Measurements from ENCODE around the gene C1orf167.

The C1orf167 gene

GRCh38 chr1:11761988-11762406, at the start of gene C1orf167:
C1orf167 (plus strand) TSS chr1:11762193; CDS start chr1:11764401, 2,208 bp downstream.
- no peak for DNase-seq

GRCh38 chr1:11712285-11712684, 49.7 kb upstream of the C1orf167 start:
- no peak for DNase-seq

GRCh38 chr1:11713095-11713494, 48.9 kb upstream of the C1orf167 start:
- DNase-seq, result no peak

GRCh38 chr1:11714831-11715575, 47.0 kb upstream of the C1orf167 start:
- no peak for DNase-seq

- DNase-seq, result peak; percentile 85
Observed at GRCh38 chr1:11719313-11720032, 42.5 kb upstream of the C1orf167 start.

GRCh38 chr1:11720033-11720376, 42.0 kb upstream of the C1orf167 start:
- no peak for DNase-seq

GRCh38 chr1:11720525-11720924, 41.5 kb upstream of the C1orf167 start:
- no peak for DNase-seq

- no peak for DNase-seq
Observed at GRCh38 chr1:11721311-11721710, 40.7 kb upstream of the C1orf167 start.

GRCh38 chr1:11722538-11722937, 39.5 kb upstream of the C1orf167 start:
- DNase-seq, result no peak

- peak; percentile 54 for DNase-seq
Observed at GRCh38 chr1:11725616-11726015, 36.4 kb upstream of the C1orf167 start.

GRCh38 chr1:11727119-11727518, 34.9 kb upstream of the C1orf167 start:
- DNase-seq, result no peak

GRCh38 chr1:11728126-11728806, 33.7 kb upstream of the C1orf167 start:
- no peak for DNase-seq

- DNase-seq, result no peak
Observed at GRCh38 chr1:11729155-11729497, 32.9 kb upstream of the C1orf167 start.

GRCh38 chr1:11729498-11730428, 32.2 kb upstream of the C1orf167 start:
- no peak for DNase-seq

- DNase-seq, result peak; percentile 62
Observed at GRCh38 chr1:11730429-11730891, 31.5 kb upstream of the C1orf167 start.

GRCh38 chr1:11731691-11732283, 30.2 kb upstream of the C1orf167 start:
- DNase-seq, result peak; percentile 26

GRCh38 chr1:11733306-11733705, 28.7 kb upstream of the C1orf167 start:
- DNase-seq, result no peak

GRCh38 chr1:11735531-11735853, 26.5 kb upstream of the C1orf167 start:
- DNase-seq, result no peak

- DNase-seq, result peak; percentile 91
Observed at GRCh38 chr1:11735854-11736745, 25.9 kb upstream of the C1orf167 start, which contains the start of gene AGTRAP. AGTRAP (plus strand) TSS chr1:11736136; CDS start chr1:11736209, 73 bp downstream.

GRCh38 chr1:11736746-11737639, 25.0 kb upstream of the C1orf167 start:
- peak; percentile 61 for DNase-seq
